Measurements from ENCODE around the gene TP53BP2.
"Not testable (repeated sequence)": the region's sequence is repeated elsewhere in the genome, so short reads cannot be mapped to it uniquely, and the experiment has no call there.

TP53BP2 gene

DNA sequence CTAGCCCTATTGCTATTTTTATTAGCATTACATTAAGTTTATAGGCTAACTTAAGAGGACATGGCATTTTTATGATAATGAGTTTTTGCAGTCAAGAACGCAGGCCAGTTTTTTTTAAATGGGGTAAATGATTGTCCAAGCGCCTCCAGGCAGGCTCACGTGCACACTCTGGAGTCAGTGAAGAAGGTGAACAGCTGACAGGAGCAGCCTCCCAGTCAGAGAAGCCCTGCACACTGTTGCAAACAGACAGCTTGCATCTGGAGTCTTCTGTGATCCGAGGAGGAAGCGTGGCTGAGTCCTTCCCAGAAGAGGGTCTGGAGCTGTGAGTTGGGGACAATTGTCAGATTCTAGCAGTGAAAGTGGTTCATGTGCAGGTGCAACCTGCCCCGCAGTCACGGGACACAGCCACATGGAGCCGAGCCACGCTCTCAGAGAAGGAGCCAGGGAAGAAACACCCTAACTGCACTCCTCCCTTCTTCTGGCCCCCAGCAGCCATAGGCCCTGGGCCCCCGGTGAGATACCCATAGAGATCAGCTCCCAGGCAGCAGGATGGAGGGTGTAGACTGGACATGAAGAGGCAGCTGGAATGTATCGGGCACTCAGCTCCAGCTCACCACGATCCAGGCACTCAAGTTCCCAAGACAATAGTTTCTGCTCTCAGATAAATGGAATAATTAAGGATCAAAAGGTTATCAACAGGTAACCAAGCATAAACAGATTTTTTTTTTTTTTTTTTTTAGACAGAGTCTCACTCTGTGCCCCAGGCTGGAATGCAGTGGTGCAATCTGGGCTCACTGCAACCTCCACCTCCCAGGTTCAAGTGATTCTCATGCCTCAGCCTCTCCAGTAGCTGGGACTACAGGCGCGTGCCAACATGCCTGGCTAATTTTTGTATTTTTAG is 107.0 kb downstream of the TP53BP2 start:
- H3K9me3 ChIP-seq (ENCODE audit: control insufficient read depth, insufficient read depth, low read length): no peaks in the 10 kb centered on the region
- H3K4me1 ChIP-seq (ENCODE audit: control insufficient read depth, insufficient read depth, low read length): peaks cover 19% of the 10 kb centered on the region
- H3K36me3 ChIP-seq (ENCODE audit: control insufficient read depth, insufficient read depth, low read length): no peaks in the 10 kb centered on the region
- H3K4me3 ChIP-seq (ENCODE audit: low read depth, low read length): no peak overlapping the region
- peaks cover 4% of the 10 kb centered on the region; the same call in 1 of the 2 replicates for H3K27me3 ChIP-seq (ENCODE audit: control insufficient read depth, insufficient read depth, low read length)
- H3K27ac ChIP-seq (ENCODE audit: low read depth, low read length): no peak overlapping the region
- H3K9ac ChIP-seq (ENCODE audit: low read depth, low read length): no peak overlapping the region

- Histone ChIP-seq H3K9ac (ENCODE audit: low read depth, low read length) (no peak overlapping the region), H3K27me3 (ENCODE audit: control insufficient read depth, insufficient read depth, low read length) (peaks cover 10% of the 10 kb centered on the region; the same call in 1 of the 2 replicates), H3K4me3 (ENCODE audit: low read depth, low read length) (no peak overlapping the region), H3K9me3 (ENCODE audit: control insufficient read depth, insufficient read depth, low read length) (no peaks in the 10 kb centered on the region), H3K36me3 (ENCODE audit: control insufficient read depth, insufficient read depth, low read length) (no peaks in the 10 kb centered on the region), H3K4me1 (ENCODE audit: control insufficient read depth, insufficient read depth, low read length) (peaks cover 24% of the 10 kb centered on the region), H3K27ac (ENCODE audit: low read depth, low read length) (no peak overlapping the region)
These were observed 108.4 kb downstream of the TP53BP2 start for GRCh38 chr1:223737342-223737741.

DNA sequence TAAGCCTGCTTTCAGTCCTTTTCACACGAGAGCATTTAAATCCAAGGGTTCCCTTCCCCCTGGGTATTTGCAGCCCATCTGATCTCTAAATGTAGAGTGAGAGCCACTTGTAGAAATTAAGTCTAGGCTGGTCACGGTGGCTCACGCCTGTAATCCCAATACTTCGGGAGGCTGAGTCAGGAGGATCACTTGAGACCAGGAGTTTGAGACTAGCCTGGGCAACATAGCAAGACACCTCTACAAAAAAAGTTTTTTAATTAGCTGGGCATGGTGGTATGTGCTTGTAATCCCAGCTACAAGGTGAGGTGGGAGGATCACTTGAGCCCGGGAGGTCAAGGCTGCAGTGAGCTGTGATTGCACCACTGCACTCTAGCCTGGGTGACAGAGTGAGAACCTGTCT is 109.1 kb downstream of the TP53BP2 start:
- H3K27ac ChIP-seq (ENCODE audit: low read depth, low read length); H3K9ac ChIP-seq (ENCODE audit: low read depth, low read length); H3K36me3 ChIP-seq (ENCODE audit: control insufficient read depth, insufficient read depth, low read length); H3K9me3 ChIP-seq (ENCODE audit: control insufficient read depth, insufficient read depth, low read length); H3K4me3 ChIP-seq (ENCODE audit: low read depth, low read length): not testable (repeated sequence)
- peaks cover 17% of the 10 kb centered on the region for H3K27me3 ChIP-seq (ENCODE audit: control insufficient read depth, insufficient read depth, low read length)
- H3K4me1 ChIP-seq (ENCODE audit: control insufficient read depth, insufficient read depth, low read length): peaks cover 26% of the 10 kb centered on the region

DNA sequence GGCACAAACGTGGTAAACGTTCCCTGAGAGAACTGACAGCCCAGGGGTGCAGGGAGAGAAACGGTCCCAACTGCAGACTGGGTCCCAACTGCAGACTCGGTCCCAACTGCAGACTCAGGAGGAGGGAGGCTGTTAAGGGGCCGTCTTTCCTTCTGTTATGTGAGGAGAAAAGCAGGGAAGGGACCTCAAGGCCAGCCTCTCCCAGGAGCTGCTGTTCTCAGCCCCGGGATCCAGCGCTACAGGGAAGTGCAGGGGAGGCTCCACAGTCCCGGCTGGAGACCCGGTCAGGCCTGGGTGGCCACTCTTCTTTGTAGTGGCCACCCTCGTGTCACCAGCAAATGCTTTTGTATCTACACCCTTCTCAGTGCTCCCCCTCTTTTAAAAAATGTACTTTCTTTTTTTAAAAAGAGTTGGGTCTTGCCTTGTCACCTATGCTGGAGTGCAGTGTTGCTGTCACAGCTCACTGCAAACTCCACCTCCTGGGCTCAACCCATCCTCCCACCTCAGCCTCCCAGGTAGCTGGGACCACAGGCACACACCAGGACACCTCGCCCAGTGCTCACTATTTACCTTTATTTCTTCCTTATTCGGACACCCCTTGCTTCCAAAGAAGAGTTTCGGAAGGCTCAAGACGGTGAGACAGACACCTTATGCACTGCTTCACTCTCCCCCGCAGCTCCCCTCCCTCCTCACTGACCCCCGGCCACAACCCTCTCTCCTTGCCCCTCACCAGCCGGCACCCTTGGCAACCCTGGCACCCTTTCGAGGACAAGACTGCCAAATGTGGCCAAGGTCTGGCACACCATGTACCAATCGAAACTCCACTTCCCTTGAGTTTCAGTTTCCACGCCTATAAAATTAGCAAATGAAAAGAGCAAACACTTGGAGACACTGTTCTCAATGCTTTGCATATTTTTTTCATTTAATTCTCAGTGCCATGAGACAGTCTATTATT is 111.6 kb downstream of the TP53BP2 start:
- peaks cover 43% of the 10 kb centered on the region for H3K4me1 ChIP-seq (ENCODE audit: control insufficient read depth, insufficient read depth, low read length)
- no peak overlapping the region for H3K4me3 ChIP-seq (ENCODE audit: low read depth, low read length)
- H3K27me3 ChIP-seq (ENCODE audit: control insufficient read depth, insufficient read depth, low read length): peaks cover 36% of the 10 kb centered on the region
- H3K9ac ChIP-seq (ENCODE audit: low read depth, low read length): no peak overlapping the region
- H3K36me3 ChIP-seq (ENCODE audit: control insufficient read depth, insufficient read depth, low read length): no peaks in the 10 kb centered on the region
- no peaks in the 10 kb centered on the region for H3K9me3 ChIP-seq (ENCODE audit: control insufficient read depth, insufficient read depth, low read length)
- H3K27ac ChIP-seq (ENCODE audit: low read depth, low read length): no peak overlapping the region

GRCh38 chr1:223732993-223733798 is 112.6 kb downstream of the TP53BP2 start:
- Histone ChIP-seq H3K4me3 (ENCODE audit: low read depth, low read length) (no peak overlapping the region), H3K9me3 (ENCODE audit: control insufficient read depth, insufficient read depth, low read length) (no peaks in the 10 kb centered on the region), H3K27ac (ENCODE audit: low read depth, low read length) (no peak overlapping the region), H3K4me1 (ENCODE audit: control insufficient read depth, insufficient read depth, low read length) (peaks cover 43% of the 10 kb centered on the region), H3K27me3 (ENCODE audit: control insufficient read depth, insufficient read depth, low read length) (peaks cover 46% of the 10 kb centered on the region), H3K36me3 (ENCODE audit: control insufficient read depth, insufficient read depth, low read length) (no peaks in the 10 kb centered on the region), H3K9ac (ENCODE audit: low read depth, low read length) (no peak overlapping the region)

GRCh38 chr1:223731133-223731770 is 114.5 kb downstream of the TP53BP2 start:
- Histone ChIP-seq H3K4me1 (ENCODE audit: control insufficient read depth, insufficient read depth, low read length) (peaks cover 58% of the 10 kb centered on the region), H3K9ac (ENCODE audit: low read depth, low read length) (no peak overlapping the region), H3K27ac (ENCODE audit: low read depth, low read length) (no peak overlapping the region), H3K9me3 (ENCODE audit: control insufficient read depth, insufficient read depth, low read length) (no peaks in the 10 kb centered on the region), H3K4me3 (ENCODE audit: low read depth, low read length) (no peak overlapping the region), H3K27me3 (ENCODE audit: control insufficient read depth, insufficient read depth, low read length) (peaks cover 62% of the 10 kb centered on the region), H3K36me3 (ENCODE audit: control insufficient read depth, insufficient read depth, low read length) (no peaks in the 10 kb centered on the region)

GRCh38 chr1:223730479-223731132 is 115.1 kb downstream of the TP53BP2 start:
- H3K36me3 ChIP-seq (ENCODE audit: control insufficient read depth, insufficient read depth, low read length): no peaks in the 10 kb centered on the region
- H3K4me3 ChIP-seq (ENCODE audit: low read depth, low read length): no peak overlapping the region
- H3K9me3 ChIP-seq (ENCODE audit: control insufficient read depth, insufficient read depth, low read length): no peaks in the 10 kb centered on the region
- H3K4me1 ChIP-seq (ENCODE audit: control insufficient read depth, insufficient read depth, low read length): peaks cover 65% of the 10 kb centered on the region
- H3K27me3 ChIP-seq (ENCODE audit: control insufficient read depth, insufficient read depth, low read length): peaks cover 62% of the 10 kb centered on the region
- no peak overlapping the region for H3K27ac ChIP-seq (ENCODE audit: low read depth, low read length)
- no peak overlapping the region for H3K9ac ChIP-seq (ENCODE audit: low read depth, low read length)

GRCh38 chr1:223729906-223730305 is 115.8 kb downstream of the TP53BP2 start:
- Histone ChIP-seq H3K36me3 (ENCODE audit: control insufficient read depth, insufficient read depth, low read length) (no peaks in the 10 kb centered on the region), H3K27ac (ENCODE audit: low read depth, low read length) (no peak overlapping the region), H3K27me3 (ENCODE audit: control insufficient read depth, insufficient read depth, low read length) (peaks cover 64% of the 10 kb centered on the region), H3K9me3 (ENCODE audit: control insufficient read depth, insufficient read depth, low read length) (no peaks in the 10 kb centered on the region), H3K9ac (ENCODE audit: low read depth, low read length) (no peak overlapping the region), H3K4me3 (ENCODE audit: low read depth, low read length) (no peak overlapping the region), H3K4me1 (ENCODE audit: control insufficient read depth, insufficient read depth, low read length) (peaks cover 65% of the 10 kb centered on the region)

Measured in HUES48 (cell line).